SU-DHL-6 (cell line): Measurements from ENCODE around the gene SLC24A3.

Experiments used
- CTCF ChIP-seq: fragments of 200-600 bp; sonication (generic); IDR thresholded peaks from one replicate; pipeline ENCODE4 v1.5.1; 2017; ENCODE audit warnings: antibody characterized with exemption, mild to moderate bottlenecking, low read length, moderate library complexity; ENCODE audit not compliant: insufficient read depth, poor library complexity, severe bottlenecking
- EZH2phosphoT487 ChIP-seq: fragments of 200-600 bp; sonication (generic), shearing (Covaris generic); conservative IDR thresholded peaks from 2 replicates; pipeline ENCODE4 v1.6.1; 2018; ENCODE audit warnings: mild to moderate bottlenecking, antibody characterized with exemption, low read length, moderate library complexity, mixed read lengths

GRCh38 chr20:19688031-19688806, 475.8 kb downstream of the SLC24A3 start:
- no peak for TF ChIP-seq CTCF
- no peak for TF ChIP-seq EZH2phosphoT487
